ENCODE results near the gene SLC17A9.

SLC17A9 gene

DNA sequence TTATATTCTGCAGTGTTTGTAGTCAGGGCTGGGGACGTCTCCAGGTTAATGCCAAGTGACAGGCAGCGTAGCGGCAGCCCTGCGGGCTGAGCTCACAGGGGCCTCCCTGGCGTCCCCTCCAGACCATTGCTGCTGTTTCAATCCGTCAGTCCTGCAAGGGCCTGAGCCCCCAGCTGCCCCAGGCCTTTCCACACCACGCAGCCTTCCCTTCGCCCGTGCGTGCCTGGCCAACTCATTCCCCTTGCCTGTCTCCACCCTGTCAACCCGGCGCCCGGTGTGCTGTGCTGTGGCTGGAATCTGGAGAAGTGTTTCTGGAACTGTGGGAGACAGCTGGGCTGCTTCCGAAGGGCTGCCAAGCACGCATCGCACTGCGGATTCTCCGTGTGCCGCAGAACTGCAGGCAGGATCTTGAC is 42.4 kb downstream of the SLC17A9 start:
- H3K4me3 ChIP-seq (ENCODE audit: control insufficient read depth, low read depth, low read length), result no peak overlapping the region
- no peak for DNase-seq (ENCODE audit: low read depth)
- TF ChIP-seq, protein P1, sequence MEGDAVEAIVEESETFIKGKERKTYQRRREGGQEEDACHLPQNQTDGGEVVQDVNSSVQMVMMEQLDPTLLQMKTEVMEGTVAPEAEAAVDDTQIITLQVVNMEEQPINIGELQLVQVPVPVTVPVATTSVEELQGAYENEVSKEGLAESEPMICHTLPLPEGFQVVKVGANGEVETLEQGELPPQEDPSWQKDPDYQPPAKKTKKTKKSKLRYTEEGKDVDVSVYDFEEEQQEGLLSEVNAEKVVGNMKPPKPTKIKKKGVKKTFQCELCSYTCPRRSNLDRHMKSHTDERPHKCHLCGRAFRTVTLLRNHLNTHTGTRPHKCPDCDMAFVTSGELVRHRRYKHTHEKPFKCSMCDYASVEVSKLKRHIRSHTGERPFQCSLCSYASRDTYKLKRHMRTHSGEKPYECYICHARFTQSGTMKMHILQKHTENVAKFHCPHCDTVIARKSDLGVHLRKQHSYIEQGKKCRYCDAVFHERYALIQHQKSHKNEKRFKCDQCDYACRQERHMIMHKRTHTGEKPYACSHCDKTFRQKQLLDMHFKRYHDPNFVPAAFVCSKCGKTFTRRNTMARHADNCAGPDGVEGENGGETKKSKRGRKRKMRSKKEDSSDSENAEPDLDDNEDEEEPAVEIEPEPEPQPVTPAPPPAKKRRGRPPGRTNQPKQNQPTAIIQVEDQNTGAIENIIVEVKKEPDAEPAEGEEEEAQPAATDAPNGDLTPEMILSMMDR (conservative IDR thresholded peaks at IDR 0.05; ENCODE audit: control insufficient read depth, insufficient read depth, low read depth, low read length), result no peak

DNA sequence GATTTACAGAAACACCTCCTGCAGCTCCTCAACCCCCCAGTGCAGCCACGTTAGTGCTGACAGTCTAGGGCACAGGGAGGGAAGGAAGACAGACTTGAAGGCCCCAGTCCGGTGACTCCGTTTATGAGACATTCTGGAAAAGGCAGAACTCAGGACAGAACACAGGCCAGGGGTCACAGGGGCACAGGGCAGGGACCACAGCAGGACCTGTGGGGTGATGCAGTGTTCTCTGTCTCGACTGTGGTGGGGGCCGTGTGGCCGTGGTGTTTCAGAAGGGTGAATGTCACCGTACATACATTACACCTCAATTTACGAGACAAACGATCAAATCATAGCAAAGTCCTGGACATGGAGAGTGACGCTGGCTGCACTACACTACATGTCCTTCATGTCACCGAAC is 43.0 kb downstream of the SLC17A9 start:
- H3K4me3 ChIP-seq (ENCODE audit: control insufficient read depth, low read depth, low read length), result no peak overlapping the region
- TF ChIP-seq, protein P1 (conservative IDR thresholded peaks at IDR 0.05; ENCODE audit: control insufficient read depth, insufficient read depth, low read depth, low read length), result no peak
- DNase-seq (ENCODE audit: low read depth), result no peak

DNA sequence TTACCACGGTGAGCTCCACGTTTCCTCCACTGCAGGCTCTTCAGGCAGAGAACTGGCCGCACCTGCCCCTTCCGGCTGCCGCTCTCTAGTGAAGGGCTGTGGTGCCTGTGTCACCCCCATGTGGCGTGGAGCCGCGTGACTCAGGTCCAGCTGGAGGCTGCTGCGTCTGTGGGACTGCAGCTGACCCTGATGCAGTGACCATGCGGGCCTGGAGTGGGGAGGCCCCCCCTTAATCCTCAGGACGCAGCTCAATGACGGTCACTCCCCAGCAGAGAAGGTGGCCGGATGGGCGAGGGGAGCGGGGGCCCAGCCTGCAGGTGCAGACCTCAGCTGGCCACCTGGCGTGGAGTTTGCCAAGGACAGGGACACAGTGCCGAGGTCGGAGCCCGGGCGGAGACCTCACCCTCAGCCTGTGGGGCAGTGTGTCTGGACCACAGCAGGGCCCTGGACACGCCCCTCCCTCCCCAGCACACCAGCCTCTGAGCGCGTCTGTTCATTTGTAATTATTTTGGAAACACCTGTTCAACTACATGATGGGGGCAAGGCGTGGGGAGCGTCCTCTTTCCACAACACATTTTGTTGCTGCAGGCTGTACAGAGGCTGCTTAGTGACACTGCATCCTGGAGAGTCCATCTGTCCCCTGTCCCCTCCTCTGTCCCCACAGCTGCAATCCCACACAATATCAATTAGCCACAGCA is 43.5 kb downstream of the SLC17A9 start:
- TF ChIP-seq, protein P1 (conservative IDR thresholded peaks at IDR 0.05; ENCODE audit: control insufficient read depth, insufficient read depth, low read depth, low read length), result no peak
- no peak overlapping the region for H3K4me3 ChIP-seq (ENCODE audit: control insufficient read depth, low read depth, low read length)
- no peak for DNase-seq (ENCODE audit: low read depth)

DNA sequence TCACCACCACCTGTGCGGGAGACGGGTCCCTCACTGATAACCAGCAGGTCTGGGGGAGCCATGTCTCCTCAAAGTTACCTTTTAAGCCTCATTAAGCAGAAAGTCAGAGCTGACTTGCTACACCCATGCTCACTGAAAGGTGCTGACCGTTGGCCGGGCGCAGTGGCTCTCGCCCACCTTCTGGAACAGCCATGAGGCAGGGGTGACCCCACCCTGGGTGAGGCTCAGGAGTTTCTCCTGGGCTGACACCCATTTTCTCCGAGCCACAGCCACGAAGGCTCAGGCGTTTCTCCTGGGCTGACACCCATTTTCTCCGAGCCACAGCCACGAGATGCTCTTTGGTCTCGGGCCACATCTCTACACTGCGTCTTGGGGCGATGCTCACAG is 44.1 kb downstream of the SLC17A9 start:
- TF ChIP-seq, protein P1 (conservative IDR thresholded peaks at IDR 0.05; ENCODE audit: control insufficient read depth, insufficient read depth, low read depth, low read length), result no peak
- DNase-seq (ENCODE audit: low read depth), result no peak
- no peak overlapping the region for H3K4me3 ChIP-seq (ENCODE audit: control insufficient read depth, low read depth, low read length)

GRCh38 chr20:62997417-62998035 is 45.0 kb downstream of the SLC17A9 start:
- TF ChIP-seq, protein P1 (conservative IDR thresholded peaks at IDR 0.05; ENCODE audit: control insufficient read depth, insufficient read depth, low read depth, low read length), result no peak
- no peak for DNase-seq (ENCODE audit: low read depth)
- H3K4me3 ChIP-seq (ENCODE audit: control insufficient read depth, low read depth, low read length), result no peak overlapping the region

DNA sequence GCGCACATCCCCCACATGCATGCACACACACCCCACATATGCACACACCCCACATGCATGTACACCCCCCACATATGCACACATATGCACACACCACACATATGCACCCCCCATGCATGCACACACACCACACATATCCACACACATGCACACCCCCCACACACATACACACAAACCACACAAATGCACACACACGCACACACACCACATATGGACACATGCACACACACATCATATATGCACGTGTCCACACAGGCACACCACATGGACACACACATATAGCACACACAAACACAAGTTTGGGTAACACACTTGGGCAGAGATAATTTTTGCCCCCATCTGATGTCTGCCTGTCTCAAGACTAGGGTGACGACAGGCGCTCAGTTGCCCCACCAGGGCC is 45.9 kb downstream of the SLC17A9 start:
- no peak for DNase-seq (ENCODE audit: low read depth)
- H3K4me3 ChIP-seq (ENCODE audit: control insufficient read depth, low read depth, low read length), result no peak overlapping the region
- TF ChIP-seq, protein P1 (conservative IDR thresholded peaks at IDR 0.05; ENCODE audit: control insufficient read depth, insufficient read depth, low read depth, low read length), result no peak

Data from fibroblast of mammary gland (primary cell).